ENCODE data around the gene GPSM3.

DNA sequence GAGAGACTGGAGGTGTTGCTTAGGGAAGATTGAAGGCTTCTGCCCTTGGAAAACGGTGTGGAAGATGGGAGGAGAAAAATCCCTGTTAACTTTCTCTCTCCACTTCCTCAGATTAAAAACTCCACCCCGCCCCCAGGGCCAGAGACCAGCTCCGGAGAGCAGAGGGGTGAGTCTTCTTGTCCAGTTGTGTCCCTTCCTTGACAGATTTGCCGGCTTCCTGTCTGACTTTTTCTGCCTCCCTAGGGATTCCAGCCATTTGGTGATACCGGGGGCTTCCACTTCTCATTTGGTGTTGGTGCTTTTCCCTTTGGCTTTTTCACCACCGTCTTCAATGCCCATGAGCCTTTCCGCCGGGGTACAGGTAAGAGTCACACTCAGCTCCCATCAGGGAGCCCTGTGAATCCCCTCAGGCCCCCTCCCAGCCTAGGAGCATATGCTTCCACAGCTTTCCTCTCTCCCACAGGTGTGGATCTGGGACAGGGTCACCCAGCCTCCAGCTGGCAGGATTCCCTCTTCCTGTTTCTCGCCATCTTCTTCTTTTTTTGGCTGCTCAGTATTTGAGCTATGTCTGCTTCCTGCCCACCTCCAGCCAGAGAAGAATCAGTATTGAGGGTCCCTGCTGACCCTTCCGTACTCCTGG is 12.6 kb downstream of the GPSM3 start:
- no peak for TF ChIP-seq CREB1 (IDR thresholded peaks at IDR 0.05; ENCODE audit: low read depth)
- TF ChIP-seq REST (IDR thresholded peaks at IDR 0.05; ENCODE audit: low read depth): no peak
- no peak for TF ChIP-seq EP300 (IDR thresholded peaks at IDR 0.05; ENCODE audit: borderline replicate concordance)
- no peak for TF ChIP-seq USF1 (IDR thresholded peaks at IDR 0.05)

All from Ishikawa (cell line).